Measurements from ENCODE around the gene DTWD1. TPM values are rescaled to one million over a fixed set of nuclear protein-coding genes. Genes with fewer than 3 reads are reported as not detected.

The DTWD1 gene
- total and polyA plus RNA-seq, 9 of the 15 experiments (the other 6 are each of a cell fraction or from before 2014, with no cell fraction given) = 23.1 to 76.4 (median 36.5) TPM

- intact Hi-C loops (cut with micrococcal nuclease) = no loop called here
- Histone ChIP-seq H2AFZ (ENCODE audit: low read depth, low read length) (no peak overlapping the region), H3K9me1 (ENCODE audit: control insufficient read depth, insufficient read depth, low read length) (no peaks in the 10 kb centered on the region), H3K79me2 (ENCODE audit: control insufficient read depth, insufficient read depth, low read length) (no peaks in the 10 kb centered on the region), H3K9ac (ENCODE audit: insufficient read depth in 1 of 2, low read depth in 2 of 2, low read length in 2 of 2) (no peak overlapping the region), H3K27ac (ENCODE audit: extremely low read depth, low read depth, low read length) (no peak overlapping the region), H3K36me3 (ENCODE audit: control insufficient read depth, insufficient read depth, low read length) (no peaks in the 10 kb centered on the region), H3K4me2 (ENCODE audit: insufficient read depth, low read length) (no peak overlapping the region), H3K9me3 (replicated peaks; ENCODE audit: control insufficient read depth, insufficient read depth, low read depth, low read length) (no peaks in the 10 kb centered on the region), H3K27me3 (ENCODE audit: control insufficient read depth in 2 of 2, insufficient read depth in 2 of 2, low read length in 2 of 2) (no peaks in the 10 kb centered on the region), H3K4me3 (no peak overlapping the region), H4K20me1 (replicated peaks; ENCODE audit: control insufficient read depth, insufficient read depth, low read length) (no peaks in the 10 kb centered on the region), H3K4me1 (replicated peaks in 1 of 2; ENCODE audit: control insufficient read depth in 2 of 2, insufficient read depth in 2 of 2, low read length in 2 of 2) (no peaks in the 10 kb centered on the region; a peak in 1 of 5 replicates)
- ChIA-PET POLR2A (interaction anchor here (0.5 kb wide), 1 partner anchor 208 kb away, joined by 4 read pairs; no protein-coding TSS in a partner anchor), CTCF (ENCODE audit: low intra/inter-chr PET ratio) (no interaction called here)
- in situ Hi-C loops (cut with MboI) = no loop called here
- BruUV-seq (replicated peaks) = no TSS peak
- ATAC-seq (no peak), FAIRE-seq (no peak), DNase-seq (ENCODE audit: extremely low read depth in 1 of 4, low spot score in 3 of 4) (no peak)
- TF ChIP-seq PRPF4 (IDR thresholded peaks at IDR 0.05; ENCODE audit: insufficient read depth, low read depth, low read length, poor library complexity, severe bottlenecking) = no peak
- TF ChIP-seq, protein P1, sequence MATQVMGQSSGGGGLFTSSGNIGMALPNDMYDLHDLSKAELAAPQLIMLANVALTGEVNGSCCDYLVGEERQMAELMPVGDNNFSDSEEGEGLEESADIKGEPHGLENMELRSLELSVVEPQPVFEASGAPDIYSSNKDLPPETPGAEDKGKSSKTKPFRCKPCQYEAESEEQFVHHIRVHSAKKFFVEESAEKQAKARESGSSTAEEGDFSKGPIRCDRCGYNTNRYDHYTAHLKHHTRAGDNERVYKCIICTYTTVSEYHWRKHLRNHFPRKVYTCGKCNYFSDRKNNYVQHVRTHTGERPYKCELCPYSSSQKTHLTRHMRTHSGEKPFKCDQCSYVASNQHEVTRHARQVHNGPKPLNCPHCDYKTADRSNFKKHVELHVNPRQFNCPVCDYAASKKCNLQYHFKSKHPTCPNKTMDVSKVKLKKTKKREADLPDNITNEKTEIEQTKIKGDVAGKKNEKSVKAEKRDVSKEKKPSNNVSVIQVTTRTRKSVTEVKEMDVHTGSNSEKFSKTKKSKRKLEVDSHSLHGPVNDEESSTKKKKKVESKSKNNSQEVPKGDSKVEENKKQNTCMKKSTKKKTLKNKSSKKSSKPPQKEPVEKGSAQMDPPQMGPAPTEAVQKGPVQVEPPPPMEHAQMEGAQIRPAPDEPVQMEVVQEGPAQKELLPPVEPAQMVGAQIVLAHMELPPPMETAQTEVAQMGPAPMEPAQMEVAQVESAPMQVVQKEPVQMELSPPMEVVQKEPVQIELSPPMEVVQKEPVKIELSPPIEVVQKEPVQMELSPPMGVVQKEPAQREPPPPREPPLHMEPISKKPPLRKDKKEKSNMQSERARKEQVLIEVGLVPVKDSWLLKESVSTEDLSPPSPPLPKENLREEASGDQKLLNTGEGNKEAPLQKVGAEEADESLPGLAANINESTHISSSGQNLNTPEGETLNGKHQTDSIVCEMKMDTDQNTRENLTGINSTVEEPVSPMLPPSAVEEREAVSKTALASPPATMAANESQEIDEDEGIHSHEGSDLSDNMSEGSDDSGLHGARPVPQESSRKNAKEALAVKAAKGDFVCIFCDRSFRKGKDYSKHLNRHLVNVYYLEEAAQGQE (IDR thresholded peaks at IDR 0.05; ENCODE audit: borderline replicate concordance) = no peak
- TF ChIP-seq, protein P1 (CRISPR knock-in tag; IDR thresholded peaks at IDR 0.05; ENCODE audit: low read depth) = no peak
- TF ChIP-seq KLF1 (tag; IDR thresholded peaks at IDR 0.05) = no peak
- no peak for TF ChIP-seq GATAD2A (IDR thresholded peaks at IDR 0.05)
- no peak for TF ChIP-seq ID3 (CRISPR knock-in tag; IDR thresholded peaks at IDR 0.05)
- TF ChIP-seq ID3 (tag; IDR thresholded peaks at IDR 0.05) = no peak
- TF ChIP-seq MXI1 (IDR thresholded peaks at IDR 0.05; ENCODE audit: low read depth, low read length) = no peak
- TF ChIP-seq NEUROD1 (IDR thresholded peaks at IDR 0.05; ENCODE audit: borderline replicate concordance, low read depth, low read length, partially characterized antibody) = no peak
- TF ChIP-seq MCM5 (IDR thresholded peaks at IDR 0.05; ENCODE audit: low read depth) = no peak
- no peak for TF ChIP-seq ARHGAP35 (IDR thresholded peaks at IDR 0.05; ENCODE audit: partially characterized antibody)
- TF ChIP-seq ZSCAN29 (IDR thresholded peaks at IDR 0.05) = no peak
- TF ChIP-seq NCOR1 (IDR thresholded peaks at IDR 0.05) = no peak
- no peak for TF ChIP-seq ZNF511 (CRISPR knock-in tag; IDR thresholded peaks at IDR 0.05)
Observed at GRCh38 chr15:49589030-49589429, 31.8 kb upstream of the DTWD1 start.
